HCT116 (cell line): ENCODE data around the gene NELL1. TPM values are rescaled to one million over a fixed set of nuclear protein-coding genes. Genes with fewer than 3 reads are reported as not detected.

Source experiments
- ATAC-seq: fragments of 200-7000 bp; cut with Tn5 transposase; 2 replicates; pipeline ENCODE4 v1.9.1; 2020; ENCODE audit warnings: mild to moderate bottlenecking, moderate library complexity
- BruUV-seq: library from RNA; stranded (reverse); fragments of 400-500 nt; replicated peaks from 2 replicates; lab custom pipeline; 2021; lab: Mats Ljungman, UMichigan
- CTCF ChIA-PET: fragments of 300-600 bp; sonication (Branson Sonifier 250); formaldehyde crosslinking; loops from one replicate; lab custom pipeline; 2021; ENCODE audit warnings: antibody characterized with exemption; lab: Charles Lee
- POLR2A ChIA-PET: fragments of 300-600, 350-600 bp; sonication (Branson Sonifier 250); formaldehyde crosslinking; loops from one replicate; lab custom pipeline; 2021; ENCODE audit warnings: antibody characterized with exemption; lab: Charles Lee
- RAD21 ChIA-PET, 2 experiments: fragments of 300-600 bp; sonication (Branson Sonifier 250); formaldehyde crosslinking; loops; one replicate each; lab custom pipeline; 2023; ENCODE audit warnings: low total read pairs in 2 of 2; ENCODE audit not compliant: uncharacterized antibody in 2 of 2, unreplicated experiment in 2 of 2, low non-redundant PET in 1 of 2; lab: Charles Lee
- DNase-seq: peaks from one replicate; pipeline ENCODE4 v3.0.0-alpha.2; 2010; ENCODE audit warnings: low read depth, low spot score
- H2AFZ ChIP-seq: fragments of 200-600 bp; shearing (Covaris generic), sonication (generic); 2 replicates; pipeline ENCODE4 v1.6.1; 2017; ENCODE audit warnings: low read depth, mixed run types, mixed read lengths, antibody characterized with exemption, low read length; ENCODE audit not compliant: poor library complexity, severe bottlenecking
- H3K27ac ChIP-seq: 2 replicates; pipeline ENCODE4 v1.5.1; 2012; ENCODE audit warnings: low read depth, low read length
- H3K27me3 ChIP-seq: fragments of 200-600 bp; sonication (generic); 2 replicates; pipeline ENCODE4 v1.6.1; 2016; ENCODE audit warnings: mixed run types, low read length, mixed read lengths; ENCODE audit not compliant: insufficient read depth
- H3K36me3 ChIP-seq, 2 experiments: fragments of 200-500 bp in 1 of 2; fragments of 200-600 bp in 1 of 2; sonication (Bioruptor generic) in 1 of 2; sonication (generic) in 1 of 2; 2 replicates each; pipeline versions ENCODE4 v1.5.1 to v1.6.1; 2014 to 2016; ENCODE audit warnings: low read length in 2 of 2, inconsistent platforms in 1 of 2, mixed read lengths in 1 of 2, mixed run types in 1 of 2; ENCODE audit not compliant: insufficient read depth in 2 of 2, control insufficient read depth in 1 of 2
- H3K4me1 ChIP-seq, 2 experiments: fragments of 200-600 bp in 1 of 2; sonication (generic) in 1 of 2; 2 replicates each; pipeline versions ENCODE4 v1.5.1 to v1.6.1; 2012 to 2017; ENCODE audit warnings: low read length in 2 of 2, inconsistent platforms in 1 of 2, mild to moderate bottlenecking in 1 of 2, mixed read lengths in 1 of 2, mixed run types in 1 of 2, moderate library complexity in 1 of 2; ENCODE audit not compliant: insufficient read depth in 2 of 2, control insufficient read depth in 1 of 2
- H3K4me2 ChIP-seq: fragments of 200-600 bp; sonication (generic); 2 replicates; pipeline ENCODE4 v1.6.1; 2017; ENCODE audit warnings: mixed run types, low read length, mixed read lengths
- H3K4me3 ChIP-seq, 2 experiments: fragments of 200-600 bp in 1 of 2; sonication (generic) in 1 of 2; replicated peaks in 1 of 2; 2 replicates each; pipeline ENCODE4 v1.5.1; 2011 to 2016; ENCODE audit warnings: low read length in 2 of 2, control low read depth in 1 of 2, low read depth in 1 of 2, mild to moderate bottlenecking in 1 of 2, mixed read lengths in 1 of 2, mixed run types in 1 of 2
- H3K79me2 ChIP-seq: fragments of 200-600 bp; sonication (generic); 2 replicates; pipeline ENCODE4 v1.6.1; 2017; ENCODE audit warnings: mild to moderate bottlenecking, mixed run types, low read length, moderate library complexity, mixed read lengths; ENCODE audit not compliant: insufficient read depth
- H3K9ac ChIP-seq: fragments of 200-600 bp; sonication (generic); 2 replicates; pipeline ENCODE4 v1.6.1; 2016; ENCODE audit warnings: low read length, mixed read lengths
- H3K9me2 ChIP-seq: fragments of 200-600 bp; sonication (generic), shearing (Covaris generic); 2 replicates; pipeline ENCODE4 v1.6.1; 2017; ENCODE audit warnings: mixed run types, mild to moderate bottlenecking, moderate library complexity; ENCODE audit not compliant: insufficient read depth
- H3K9me3 ChIP-seq, 2 experiments: fragments of 200-500 bp in 1 of 2; fragments of 200-600 bp in 1 of 2; sonication (Bioruptor generic) in 1 of 2; sonication (generic) in 1 of 2; 2 replicates each; pipeline ENCODE4 v1.6.1; 2014 to 2017; ENCODE audit warnings: low read length in 2 of 2, mixed read lengths in 2 of 2, inconsistent platforms in 1 of 2, low read depth in 1 of 2, mild to moderate bottlenecking in 1 of 2, mixed run types in 1 of 2, moderate library complexity in 1 of 2; ENCODE audit not compliant: control insufficient read depth in 1 of 2, insufficient read depth in 1 of 2
- H4K20me1 ChIP-seq: fragments of 200-600 bp; sonication (generic), shearing (Covaris generic); 2 replicates; pipeline ENCODE4 v1.6.1; 2017; ENCODE audit warnings: mixed run types, mild to moderate bottlenecking, moderate library complexity; ENCODE audit not compliant: insufficient read depth
- CEBPB ChIP-seq: IDR thresholded peaks from 2 replicates; pipeline ENCODE4 v1.6.1; 2012; ENCODE audit warnings: low read depth
- ELF1 ChIP-seq: IDR thresholded peaks from 2 replicates; pipeline ENCODE4 v1.6.1; 2012; ENCODE audit warnings: low read depth, borderline replicate concordance
- RAD21 ChIP-seq: IDR thresholded peaks from 2 replicates; pipeline ENCODE4 v1.6.1; 2012; ENCODE audit warnings: low read depth, mild to moderate bottlenecking
- SIN3A ChIP-seq: IDR thresholded peaks from 2 replicates; pipeline ENCODE4 v1.6.1; 2012; ENCODE audit warnings: low read depth
- ZFX ChIP-seq: fragments of 450-650 bp; IDR thresholded peaks from 2 replicates; pipeline ENCODE4 v1.6.1; 2017
- intact Hi-C: fragments of 100-400 bp; cut with micrococcal nuclease; formaldehyde crosslinking; loops from 2 replicates; pipeline ENCODE4 v1.10.0; 2022
- total RNA-seq: library from RNA; stranded (reverse); gene quantifications from one replicate; pipeline ENCODE4 v1.2.1, GENCODE V29; 2021; ENCODE audit not compliant: unreplicated experiment

NELL1 gene
- total RNA-seq, 1 experiment from 2014 or later: not detected

- H3K9ac ChIP-seq: no peak overlapping the region
- ChIA-PET RAD21 (no interaction called here), POLR2A (no interaction called here), CTCF (no interaction called here)
- no peak for ATAC-seq
- H4K20me1 ChIP-seq: no peaks in the 10 kb centered on the region
- no peak for DNase-seq
- H3K4me2 ChIP-seq: no peak overlapping the region
- no peak overlapping the region for H3K4me3 ChIP-seq
- H3K79me2 ChIP-seq: no peaks in the 10 kb centered on the region
- H2AFZ ChIP-seq: no peak overlapping the region
- intact Hi-C loops: no loop called here
- H3K4me1 ChIP-seq: no peaks in the 10 kb centered on the region
- no peak overlapping the region for H3K27ac ChIP-seq
- no peaks in the 10 kb centered on the region for H3K9me3 ChIP-seq
- peaks cover 27% of the 10 kb centered on the region for H3K27me3 ChIP-seq
- H3K36me3 ChIP-seq: no peaks in the 10 kb centered on the region
- BruUV-seq: no TSS peak
- no peaks in the 10 kb centered on the region for H3K9me2 ChIP-seq
- TF ChIP-seq CEBPB: no peak
- TF ChIP-seq ZFX: no peak
- no peak for TF ChIP-seq ELF1
- TF ChIP-seq SIN3A: no peak
- no peak for TF ChIP-seq RAD21
These were observed 29.0 kb upstream of the NELL1 start for GRCh38 chr11:20640401-20640800.

- intact Hi-C loops: no loop called here
- TF ChIP-seq SIN3A: no peak
- no peak for TF ChIP-seq ZFX
- H3K4me2 ChIP-seq: no peak overlapping the region
- ChIA-PET CTCF (no interaction called here), RAD21 (no interaction called here), POLR2A (no interaction called here)
- H2AFZ ChIP-seq: no peak overlapping the region
- BruUV-seq: no TSS peak
- no peak overlapping the region for H3K4me3 ChIP-seq
- peaks cover 19% of the 10 kb centered on the region for H3K27me3 ChIP-seq
- no peak overlapping the region for H3K9ac ChIP-seq
- no peak overlapping the region for H3K27ac ChIP-seq
- no peak for ATAC-seq
- H3K9me2 ChIP-seq: no peaks in the 10 kb centered on the region
- H3K4me1 ChIP-seq: no peaks in the 10 kb centered on the region
- H4K20me1 ChIP-seq: no peaks in the 10 kb centered on the region
- H3K36me3 ChIP-seq: no peaks in the 10 kb centered on the region
- DNase-seq: no peak
- H3K9me3 ChIP-seq: no peaks in the 10 kb centered on the region
- H3K79me2 ChIP-seq: no peaks in the 10 kb centered on the region
These were observed 25.0 kb upstream of the NELL1 start for GRCh38 chr11:20644360-20644759.
